Skin epidermis (tissue), 12 donors: Measurements from ENCODE around the gene GEMIN7.

ENCODE experiments used
- H3K27ac ChIP-seq, 21 experiments: fragments of 200-600 bp; sonication (generic) in 11 of 21; one replicate each; pipeline ENCODE4 v1.5.0; 2020; ENCODE audit warnings: mild to moderate bottlenecking in 3 of 21, inconsistent platforms in 2 of 21, moderate library complexity in 2 of 21
- H3K4me3 ChIP-seq, 7 experiments: fragments of 200-600 bp; sonication (generic) in 2 of 7; one replicate each; pipeline ENCODE4 v1.5.0; 2020; ENCODE audit warnings: inconsistent platforms in 2 of 7, mild to moderate bottlenecking in 2 of 7, moderate library complexity in 1 of 7

The GEMIN7 gene

DNA sequence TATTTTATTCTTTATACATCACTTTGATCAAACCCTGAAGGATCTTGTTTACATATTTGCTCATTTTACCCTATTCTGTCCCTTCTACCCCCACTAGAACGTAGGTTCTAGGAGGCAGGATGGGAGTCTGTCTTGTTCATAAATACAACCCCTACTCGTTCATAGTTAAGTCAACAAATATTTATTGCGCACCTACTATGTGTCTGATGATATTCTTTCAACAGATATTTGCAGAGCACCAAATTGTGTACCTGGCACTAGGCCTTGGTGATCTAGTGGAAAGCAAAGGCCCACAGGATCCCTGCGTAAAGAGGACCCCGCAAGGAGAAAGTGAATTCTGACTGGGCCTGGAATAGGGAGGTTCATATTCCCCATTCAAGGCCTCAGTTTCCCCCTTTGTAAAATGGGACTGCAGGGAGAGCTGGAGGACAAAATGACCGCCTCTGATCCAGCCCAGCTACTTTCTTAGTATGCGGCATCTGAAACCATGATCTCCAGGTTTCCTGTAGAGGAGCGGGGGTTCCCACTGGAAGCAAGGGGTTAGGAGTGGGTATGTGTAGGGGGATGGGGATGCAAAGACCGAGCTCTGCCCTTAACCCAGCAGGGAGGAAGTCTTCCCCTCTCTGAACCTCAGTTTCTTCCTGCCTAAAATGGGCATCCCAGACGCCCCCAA lies 534 bp upstream of the GEMIN7 start:
- H3K27ac ChIP-seq: peak overlapping the region in 19 of 21 experiments; percentile 63 to 98 (median 87)

GRCh38 chr19:45079911-45080370 lies 881 bp downstream of the GEMIN7 start:
- Histone ChIP-seq H3K27ac (peak overlapping the region in 20 of 21 experiments; percentile 63 to 98 (median 87)), H3K4me3 (peak overlapping the region; percentile 56 to 95 (median 86))

More for the DNA sequence above, 534 bp upstream of the GEMIN7 start:
- H3K4me3 ChIP-seq: peak overlapping the region; percentile 56 to 95 (median 86)

DNA sequence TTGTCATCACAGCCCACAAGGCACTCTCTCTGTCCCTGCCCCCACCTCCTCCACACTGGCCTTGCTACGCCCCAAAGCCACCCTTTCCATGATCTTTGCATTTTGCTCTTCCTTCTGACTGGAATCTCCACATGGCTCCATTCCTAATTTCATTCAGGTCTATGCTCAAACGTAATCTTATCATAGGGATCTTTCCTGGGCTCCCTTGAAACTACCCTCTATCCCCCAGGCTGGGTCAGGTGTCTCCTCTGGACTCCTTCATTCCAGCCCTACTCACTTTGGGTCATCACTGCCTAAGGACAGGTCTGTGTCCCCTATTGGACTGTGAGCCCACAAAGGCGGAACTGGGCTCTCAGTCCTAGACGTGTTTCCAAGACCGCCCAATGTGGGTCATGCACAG lies 3.1 kb downstream of the GEMIN7 start:
- no peak overlapping the region for H3K27ac ChIP-seq

DNA sequence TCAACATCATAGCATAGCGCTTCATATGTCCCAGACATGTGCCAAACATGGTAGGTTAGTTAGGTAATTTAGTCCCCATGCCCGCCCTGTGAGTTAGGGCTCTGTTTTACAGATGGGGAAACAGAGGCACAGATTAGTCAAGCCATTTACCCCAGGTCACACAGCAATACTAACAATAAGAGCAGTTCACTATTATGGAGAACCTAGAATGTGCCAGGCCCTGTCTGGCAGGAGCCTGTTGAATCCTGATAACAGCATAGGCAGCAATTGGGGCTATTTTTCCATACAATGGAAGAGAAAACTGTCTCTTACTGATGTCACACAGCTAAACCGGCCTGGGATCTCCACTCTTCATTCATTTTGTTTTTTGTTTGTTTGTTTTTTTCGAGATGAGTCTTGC lies 7.4 kb downstream of the GEMIN7 start:
- no peak overlapping the region for H3K27ac ChIP-seq
- H3K4me3 ChIP-seq: no peak overlapping the region

More for the DNA sequence above, 3.1 kb downstream of the GEMIN7 start:
- no peak overlapping the region for H3K4me3 ChIP-seq

- no peak overlapping the region for H3K4me3 ChIP-seq
Observed at GRCh38 chr19:45087531-45087930, 8.5 kb downstream of the GEMIN7 start.

GRCh38 chr19:45090034-45090433 lies 11.0 kb downstream of the GEMIN7 start:
- H3K4me3 ChIP-seq: no peak overlapping the region
- no peak overlapping the region for H3K27ac ChIP-seq

More at GRCh38 chr19:45087531-45087930, 8.5 kb downstream of the GEMIN7 start:
- H3K27ac ChIP-seq: peak overlapping the region in 3 of 21 experiments; percentile 24 to 67 (median 53)

GRCh38 chr19:45090606-45091005 lies 11.5 kb downstream of the GEMIN7 start:
- Histone ChIP-seq H3K27ac (peak overlapping the region in 6 of 21 experiments; percentile 60 to 97 (median 92)), H3K4me3 (peak overlapping the region in 1 of 7 experiments; percentile 67)

DNA sequence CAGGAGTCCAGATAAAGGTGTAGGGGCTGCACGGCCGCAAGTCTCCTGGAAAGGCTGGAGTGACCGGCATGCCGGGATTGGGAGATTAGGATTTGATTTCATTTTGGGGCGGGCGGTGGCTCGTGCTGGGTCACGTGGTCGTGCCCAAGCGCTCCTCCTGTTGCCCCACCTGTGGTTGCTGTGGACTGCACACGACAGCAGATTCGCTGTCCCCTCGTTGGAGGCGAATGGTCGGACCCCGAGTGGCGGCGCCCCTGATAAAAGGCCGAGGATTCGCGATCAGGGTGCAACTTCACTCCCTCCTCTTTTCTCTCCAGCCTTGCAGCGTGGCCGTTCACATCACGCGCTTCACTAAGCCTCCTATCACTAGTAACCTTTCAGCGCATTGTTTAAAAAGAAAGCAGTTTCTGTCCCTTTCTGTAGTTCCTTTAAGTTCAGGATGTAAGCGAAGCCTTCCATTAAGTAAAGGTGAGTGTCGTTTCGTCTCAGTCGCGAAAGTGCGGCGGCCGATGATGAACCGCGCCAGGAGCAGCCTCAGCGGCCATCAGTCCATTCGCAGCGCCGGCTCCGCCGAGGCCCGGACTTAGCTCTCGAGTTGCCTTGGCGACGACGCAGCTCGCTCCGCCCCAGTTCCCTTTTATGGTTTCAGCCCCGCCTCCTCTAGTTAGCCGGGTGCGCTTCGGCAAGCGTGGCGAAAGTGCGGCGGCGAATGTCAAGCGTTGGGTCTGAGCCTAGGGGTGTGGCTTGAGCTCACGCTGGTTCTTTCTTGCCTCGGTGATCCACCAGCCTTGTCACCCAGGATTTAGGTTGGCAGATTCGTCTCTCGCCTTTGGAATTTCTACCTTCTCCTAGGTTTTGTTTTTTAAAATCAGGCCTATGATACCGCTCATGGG lies 12.2 kb downstream of the GEMIN7 start:
- H3K4me3 ChIP-seq: peak overlapping the region; percentile 65 to 100 (median 83)
- peak overlapping the region; percentile 54 to 98 (median 95) for H3K27ac ChIP-seq

- Histone ChIP-seq H3K4me3 (peak within 1 kb of the TSS; percentile 65 to 100 (median 83)), H3K27ac (peak within 1 kb of the TSS; percentile 54 to 98 (median 95))
Observed at GRCh38 chr19:45092747-45093678, 14.0 kb downstream of the GEMIN7 start, which contains the start of gene PPP1R37. Gene PPP1R37 (plus strand): TSS chr19:45093179. CDS start chr19:45093326, 147 bp downstream.

- peak overlapping the region; percentile 65 to 100 (median 83) for H3K4me3 ChIP-seq
- H3K27ac ChIP-seq: peak overlapping the region in 10 of 21 experiments; percentile 90 to 98 (median 95)
Observed at GRCh38 chr19:45094137-45094536, 15.1 kb downstream of the GEMIN7 start.

- peak overlapping the region in 2 of 7 experiments; percentile 8 to 67 for H3K4me3 ChIP-seq
- H3K27ac ChIP-seq: peak overlapping the region in 1 of 21 experiments; percentile 4
Observed at GRCh38 chr19:45094707-45095106, 15.6 kb downstream of the GEMIN7 start.

GRCh38 chr19:45095496-45096413 lies 16.7 kb downstream of the GEMIN7 start:
- no peak overlapping the region for H3K4me3 ChIP-seq
- peak overlapping the region in 3 of 21 experiments; percentile 69 to 86 (median 86) for H3K27ac ChIP-seq

- no peak overlapping the region for H3K4me3 ChIP-seq
- H3K27ac ChIP-seq: peak overlapping the region in 12 of 21 experiments; percentile 25 to 86 (median 76)
Observed at GRCh38 chr19:45096700-45097099, 17.6 kb downstream of the GEMIN7 start.

- peak overlapping the region in 17 of 21 experiments; percentile 25 to 86 (median 74) for H3K27ac ChIP-seq
Observed at GRCh38 chr19:45097450-45097775, 18.4 kb downstream of the GEMIN7 start.

DNA sequence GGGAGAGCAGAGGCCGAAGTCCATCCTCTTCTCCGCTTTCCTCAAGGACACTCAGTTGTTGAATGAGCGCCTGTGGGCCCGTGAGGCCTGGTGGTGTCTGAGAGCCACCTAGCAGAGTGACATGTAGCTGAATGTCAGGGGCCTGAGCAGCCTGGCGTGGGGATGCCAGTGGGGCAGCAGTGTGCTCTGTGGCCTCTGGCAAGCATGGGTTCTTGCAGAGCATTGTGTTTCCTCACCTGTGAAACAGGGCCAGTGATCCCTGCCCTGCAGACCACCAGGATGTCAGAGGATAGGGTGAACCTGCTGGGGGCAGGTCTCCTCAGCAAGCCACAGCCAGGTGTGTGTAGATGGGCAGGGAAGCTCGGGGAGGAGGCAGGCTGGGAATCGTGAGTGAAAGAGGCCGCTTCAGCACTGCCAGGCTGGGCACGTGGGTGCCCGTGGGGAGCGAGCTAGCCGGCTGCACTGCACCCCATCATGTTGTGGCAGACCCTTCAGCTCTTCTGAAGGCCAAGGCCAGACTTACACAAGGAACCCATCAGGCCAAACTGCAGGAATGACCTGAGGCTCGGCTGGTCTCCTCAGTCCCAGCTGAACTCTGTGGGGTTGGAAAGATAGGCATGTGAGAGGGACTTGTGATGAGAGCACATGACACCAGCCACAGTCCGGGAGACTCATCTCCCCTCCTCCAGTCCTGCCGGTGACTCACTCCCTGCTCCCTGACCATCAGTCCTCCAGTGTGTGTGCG lies 18.9 kb downstream of the GEMIN7 start:
- Histone ChIP-seq H3K4me3 (no peak overlapping the region), H3K27ac (peak overlapping the region in 19 of 21 experiments; percentile 41 to 86 (median 72))

More at GRCh38 chr19:45097450-45097775, 18.4 kb downstream of the GEMIN7 start:
- H3K4me3 ChIP-seq: no peak overlapping the region

DNA sequence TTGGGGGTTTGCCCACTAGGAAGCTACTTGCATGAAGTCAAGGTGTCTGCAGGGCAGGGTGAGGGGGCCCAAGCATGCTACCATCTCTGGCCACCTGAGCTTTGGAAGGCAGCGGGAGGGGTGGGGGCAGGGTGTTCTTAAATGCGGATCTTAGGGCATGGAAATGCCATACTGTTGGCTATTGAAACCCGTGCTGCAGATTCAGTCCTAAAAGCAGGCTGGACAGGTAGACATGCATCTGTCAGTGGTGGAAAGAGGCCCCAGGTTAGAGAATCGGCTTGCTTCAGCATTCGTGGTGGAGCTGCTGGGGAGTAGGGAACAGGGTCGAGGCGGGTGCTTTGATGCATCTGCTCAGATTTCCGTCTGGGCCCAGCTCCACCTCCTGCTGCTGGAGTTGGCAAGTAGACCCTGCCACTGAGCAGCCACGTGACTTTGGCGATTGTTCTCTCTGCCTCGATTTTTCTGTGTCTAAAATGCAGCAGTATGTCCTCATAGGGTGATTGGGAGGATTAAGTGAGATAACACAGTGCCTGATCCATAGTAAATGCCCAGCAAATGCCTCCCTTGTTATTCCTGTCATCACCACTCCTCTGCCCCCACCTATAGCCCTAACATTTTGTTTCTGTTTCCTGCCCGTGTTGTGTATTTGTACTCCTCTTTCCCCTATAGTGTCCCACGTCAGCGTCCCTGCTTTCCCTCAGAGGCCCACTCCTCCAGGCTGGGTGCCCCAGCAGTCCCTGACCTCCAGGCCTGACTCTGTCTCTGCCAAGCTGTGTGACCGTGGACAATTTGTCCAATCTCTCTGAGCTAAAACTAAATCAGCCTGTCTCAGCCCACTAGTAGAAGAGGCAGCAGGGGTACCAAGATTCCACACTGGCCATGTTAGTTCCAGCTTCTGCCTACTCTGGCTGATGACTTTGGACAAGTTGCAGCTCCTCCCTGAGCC lies 19.7 kb downstream of the GEMIN7 start:
- Histone ChIP-seq H3K4me3 (no peak overlapping the region), H3K27ac (peak overlapping the region in 14 of 21 experiments; percentile 8 to 86 (median 72))
